ENCODE results near the gene VSIG4.

DNA sequence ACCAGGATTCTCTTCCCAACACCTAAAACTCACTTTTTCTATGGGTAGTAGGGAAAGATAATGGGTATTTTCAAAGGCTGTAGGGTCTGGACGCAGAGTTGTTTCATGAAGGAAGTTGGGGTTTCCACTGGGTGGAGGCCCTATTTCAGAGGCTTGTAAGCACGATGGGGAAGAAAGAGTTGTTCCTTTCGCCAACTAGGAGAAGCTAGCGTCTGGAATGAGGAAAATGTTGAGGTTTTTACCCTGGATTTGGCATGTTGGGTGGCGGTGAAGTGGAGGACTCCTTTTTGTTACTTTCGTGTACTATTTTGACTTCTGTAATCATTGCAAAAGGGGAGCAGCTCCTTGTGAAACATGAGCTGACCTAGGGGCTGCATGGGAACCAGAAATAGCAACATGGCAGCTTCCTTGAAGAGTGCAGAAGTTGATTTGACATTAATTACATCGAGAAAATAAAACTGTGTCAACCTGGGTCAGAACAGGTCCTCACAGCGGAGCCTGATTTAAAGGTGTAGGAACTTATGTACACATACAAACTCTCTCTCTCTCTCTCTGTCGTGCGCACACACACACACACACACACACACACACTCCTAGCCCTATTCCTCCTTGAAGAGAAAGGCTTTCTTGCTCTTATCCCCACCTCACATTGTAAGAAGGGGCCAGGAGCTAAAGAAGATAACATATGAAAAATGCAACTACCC, 19.1 kb downstream of the VSIG4 start:
- TF ChIP-seq, protein P1, sequence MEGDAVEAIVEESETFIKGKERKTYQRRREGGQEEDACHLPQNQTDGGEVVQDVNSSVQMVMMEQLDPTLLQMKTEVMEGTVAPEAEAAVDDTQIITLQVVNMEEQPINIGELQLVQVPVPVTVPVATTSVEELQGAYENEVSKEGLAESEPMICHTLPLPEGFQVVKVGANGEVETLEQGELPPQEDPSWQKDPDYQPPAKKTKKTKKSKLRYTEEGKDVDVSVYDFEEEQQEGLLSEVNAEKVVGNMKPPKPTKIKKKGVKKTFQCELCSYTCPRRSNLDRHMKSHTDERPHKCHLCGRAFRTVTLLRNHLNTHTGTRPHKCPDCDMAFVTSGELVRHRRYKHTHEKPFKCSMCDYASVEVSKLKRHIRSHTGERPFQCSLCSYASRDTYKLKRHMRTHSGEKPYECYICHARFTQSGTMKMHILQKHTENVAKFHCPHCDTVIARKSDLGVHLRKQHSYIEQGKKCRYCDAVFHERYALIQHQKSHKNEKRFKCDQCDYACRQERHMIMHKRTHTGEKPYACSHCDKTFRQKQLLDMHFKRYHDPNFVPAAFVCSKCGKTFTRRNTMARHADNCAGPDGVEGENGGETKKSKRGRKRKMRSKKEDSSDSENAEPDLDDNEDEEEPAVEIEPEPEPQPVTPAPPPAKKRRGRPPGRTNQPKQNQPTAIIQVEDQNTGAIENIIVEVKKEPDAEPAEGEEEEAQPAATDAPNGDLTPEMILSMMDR (conservative IDR thresholded peaks at IDR 0.05; ENCODE audit: low read depth, low read length): no peak
- TF ChIP-seq EZH2 (IDR thresholded peaks at IDR 0.05; ENCODE audit: low read length, unreplicated experiment): no peak

Measured in PC-3 (cell line).